Measurements from ENCODE around the gene OR2T6. TPM values are rescaled to one million over a fixed set of nuclear protein-coding genes. Genes with fewer than 3 reads are reported as not detected.
"Not testable (repeated sequence)": the region's sequence is repeated elsewhere in the genome, so short reads cannot be mapped to it uniquely, and the experiment has no call there.

The OR2T6 gene
- total RNA-seq, 2 donors from 2014 or later = not detected

- Mint-ChIP-seq H3K36me3 (ENCODE audit: low read depth) (no peaks in the 10 kb centered on the region), H3K4me3 (no peak overlapping the region), H3K27me3 (no peaks in the 10 kb centered on the region), H3K9me3 (peaks cover 10% of the 10 kb centered on the region), H3K27ac (no peak overlapping the region), H3K4me1 (no peaks in the 10 kb centered on the region)
- ATAC-seq (replicated peaks) = no peak
Observed at GRCh38 chr1:248406721-248407692, 31.5 kb downstream of the OR2T6 start.

GRCh38 chr1:248416226-248416625 lies 40.7 kb downstream of the OR2T6 start:
- H3K27ac Mint-ChIP-seq = no peak overlapping the region
- ATAC-seq (replicated peaks) = no peak

DNA sequence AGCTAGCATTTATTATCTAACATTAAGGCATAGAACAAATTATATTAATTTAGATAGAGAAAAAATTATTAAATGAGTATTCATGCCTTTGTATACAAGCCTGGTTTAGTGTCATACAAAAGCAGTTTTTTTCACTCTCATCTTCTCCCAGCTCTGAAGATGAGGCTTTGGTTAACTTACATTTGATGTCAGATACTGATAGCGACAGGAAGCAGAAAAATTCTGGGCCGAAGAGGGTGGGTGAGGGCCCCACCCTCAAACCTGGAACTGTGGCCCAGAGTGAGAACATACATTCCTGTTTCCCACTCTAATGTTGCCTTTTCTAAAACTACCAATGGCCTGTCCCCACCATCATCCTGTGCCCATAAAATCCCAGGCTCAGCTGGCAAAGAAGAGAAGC lies 42.3 kb downstream of the OR2T6 start:
- no peaks in the 10 kb centered on the region for H3K27me3 Mint-ChIP-seq
- H3K4me1 Mint-ChIP-seq = peaks cover 11% of the 10 kb centered on the region
- no peak overlapping the region for H3K27ac Mint-ChIP-seq
- no peak for ATAC-seq (replicated peaks)
- H3K36me3 Mint-ChIP-seq (ENCODE audit: low read depth) = no peaks in the 10 kb centered on the region
- peaks cover 3% of the 10 kb centered on the region for H3K9me3 Mint-ChIP-seq
- no peak overlapping the region for H3K4me3 Mint-ChIP-seq

More at GRCh38 chr1:248416226-248416625, 40.7 kb downstream of the OR2T6 start:
- Mint-ChIP-seq H3K27me3 (no peaks in the 10 kb centered on the region), H3K36me3 (ENCODE audit: low read depth) (no peaks in the 10 kb centered on the region), H3K9me3 (no peaks in the 10 kb centered on the region), H3K4me3 (no peak overlapping the region), H3K4me1 (peaks cover 11% of the 10 kb centered on the region)

- Mint-ChIP-seq H3K4me1 (peaks cover 5% of the 10 kb centered on the region), H3K4me3 (no peak overlapping the region), H3K27me3 (no peaks in the 10 kb centered on the region), H3K9me3 (peaks cover 8% of the 10 kb centered on the region), H3K36me3 (ENCODE audit: low read depth) (no peaks in the 10 kb centered on the region), H3K27ac (no peak overlapping the region)
- no peak for ATAC-seq (replicated peaks)
Observed at GRCh38 chr1:248421384-248421783, 45.8 kb downstream of the OR2T6 start.

GRCh38 chr1:248427526-248428191 lies 52.1 kb downstream of the OR2T6 start:
- not testable (repeated sequence) for ATAC-seq (replicated peaks); H3K4me3 Mint-ChIP-seq; H3K9me3 Mint-ChIP-seq; H3K27me3 Mint-ChIP-seq; H3K4me1 Mint-ChIP-seq; H3K27ac Mint-ChIP-seq; H3K36me3 Mint-ChIP-seq (ENCODE audit: low read depth)

GRCh38 chr1:248428192-248428533 lies 52.6 kb downstream of the OR2T6 start:
- not testable (repeated sequence) for H3K27ac Mint-ChIP-seq; H3K9me3 Mint-ChIP-seq; ATAC-seq (replicated peaks); H3K4me3 Mint-ChIP-seq; H3K4me1 Mint-ChIP-seq; H3K36me3 Mint-ChIP-seq (ENCODE audit: low read depth); H3K27me3 Mint-ChIP-seq

DNA sequence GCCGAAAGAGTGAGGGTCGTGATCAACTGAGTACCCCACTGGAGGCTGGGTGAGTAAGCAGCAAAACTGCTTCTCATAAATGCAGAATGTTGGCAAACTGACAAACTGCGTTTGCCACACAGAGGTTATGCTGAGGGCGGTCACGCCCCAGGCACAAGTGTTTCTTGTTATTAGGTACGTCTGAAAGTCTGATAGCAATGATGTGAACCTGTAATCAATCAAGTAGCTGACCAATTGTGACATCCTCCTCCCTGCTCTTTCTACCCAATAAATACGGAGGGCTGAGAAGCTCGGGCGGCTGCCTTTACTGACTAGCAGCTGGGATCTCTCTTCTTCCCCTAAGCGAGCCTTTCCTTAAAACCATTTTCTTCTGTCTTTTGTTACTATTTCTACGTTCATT lies 56.1 kb downstream of the OR2T6 start:
- ATAC-seq (replicated peaks); H3K9me3 Mint-ChIP-seq; H3K27me3 Mint-ChIP-seq; H3K27ac Mint-ChIP-seq; H3K36me3 Mint-ChIP-seq (ENCODE audit: low read depth); H3K4me3 Mint-ChIP-seq; H3K4me1 Mint-ChIP-seq: not testable (repeated sequence)

GRCh38 chr1:248432201-248432600 lies 56.7 kb downstream of the OR2T6 start:
- H3K4me1 Mint-ChIP-seq; H3K4me3 Mint-ChIP-seq; H3K27ac Mint-ChIP-seq; H3K36me3 Mint-ChIP-seq (ENCODE audit: low read depth); ATAC-seq (replicated peaks); H3K27me3 Mint-ChIP-seq; H3K9me3 Mint-ChIP-seq: not testable (repeated sequence)

GRCh38 chr1:248433811-248434415 lies 58.4 kb downstream of the OR2T6 start:
- not testable (repeated sequence) for H3K4me1 Mint-ChIP-seq; H3K4me3 Mint-ChIP-seq; ATAC-seq (replicated peaks); H3K36me3 Mint-ChIP-seq (ENCODE audit: low read depth); H3K27ac Mint-ChIP-seq; H3K9me3 Mint-ChIP-seq; H3K27me3 Mint-ChIP-seq

GRCh38 chr1:248434913-248435312 lies 59.4 kb downstream of the OR2T6 start:
- not testable (repeated sequence) for H3K4me1 Mint-ChIP-seq; H3K27me3 Mint-ChIP-seq; H3K36me3 Mint-ChIP-seq (ENCODE audit: low read depth); ATAC-seq (replicated peaks); H3K9me3 Mint-ChIP-seq; H3K4me3 Mint-ChIP-seq; H3K27ac Mint-ChIP-seq

GRCh38 chr1:248436303-248436702 lies 60.8 kb downstream of the OR2T6 start:
- H3K9me3 Mint-ChIP-seq; ATAC-seq (replicated peaks); H3K4me1 Mint-ChIP-seq; H3K27me3 Mint-ChIP-seq; H3K27ac Mint-ChIP-seq; H3K4me3 Mint-ChIP-seq; H3K36me3 Mint-ChIP-seq (ENCODE audit: low read depth): not testable (repeated sequence)

GRCh38 chr1:248438668-248439067 lies 63.1 kb downstream of the OR2T6 start:
- H3K4me3 Mint-ChIP-seq; H3K27me3 Mint-ChIP-seq; H3K9me3 Mint-ChIP-seq; H3K36me3 Mint-ChIP-seq (ENCODE audit: low read depth); H3K4me1 Mint-ChIP-seq; H3K27ac Mint-ChIP-seq; ATAC-seq (replicated peaks): not testable (repeated sequence)

GRCh38 chr1:248439283-248439682 lies 63.7 kb downstream of the OR2T6 start:
- H3K36me3 Mint-ChIP-seq (ENCODE audit: low read depth); H3K4me3 Mint-ChIP-seq; ATAC-seq (replicated peaks); H3K9me3 Mint-ChIP-seq; H3K27ac Mint-ChIP-seq; H3K27me3 Mint-ChIP-seq; H3K4me1 Mint-ChIP-seq: not testable (repeated sequence)
